SU-DHL-6 (cell line): ENCODE data around the gene DIAPH2.

Source experiments
- CTCF ChIP-seq: fragments of 200-600 bp; sonication (generic); IDR thresholded peaks from one replicate; pipeline ENCODE4 v1.5.1; 2017; ENCODE audit warnings: antibody characterized with exemption, mild to moderate bottlenecking, low read length, moderate library complexity; ENCODE audit not compliant: insufficient read depth, poor library complexity, severe bottlenecking
- EZH2phosphoT487 ChIP-seq: fragments of 200-600 bp; sonication (generic), shearing (Covaris generic); conservative IDR thresholded peaks from 2 replicates; pipeline ENCODE4 v1.6.1; 2018; ENCODE audit warnings: mild to moderate bottlenecking, antibody characterized with exemption, low read length, moderate library complexity, mixed read lengths

- no peak for TF ChIP-seq CTCF
- no peak for TF ChIP-seq EZH2phosphoT487
These were observed 546.3 kb downstream of the DIAPH2 start for GRCh38 chrX:97230948-97231347.
